ES-I3 (cell line): ENCODE results near the gene SMYD3.

Experiments
- H3K36me3 ChIP-seq: 2 replicates; pipeline ENCODE4 v1.6.1; 2013; ENCODE audit warnings: mild to moderate bottlenecking, low read length, control low read depth, moderate library complexity; ENCODE audit not compliant: insufficient read depth
- H3K4me1 ChIP-seq: 2 replicates; pipeline ENCODE4 v1.6.1; 2013; ENCODE audit warnings: mild to moderate bottlenecking, control low read depth, low read length; ENCODE audit not compliant: insufficient read depth
- H3K9ac ChIP-seq: 2 replicates; pipeline ENCODE4 v1.6.1; 2013; ENCODE audit warnings: low read depth, mild to moderate bottlenecking, low read length, moderate library complexity
- H3K9me3 ChIP-seq: 2 replicates; pipeline ENCODE4 v1.6.1; 2013; ENCODE audit warnings: mild to moderate bottlenecking, low read length, moderate library complexity; ENCODE audit not compliant: control insufficient read depth, insufficient read depth

Gene SMYD3

DNA sequence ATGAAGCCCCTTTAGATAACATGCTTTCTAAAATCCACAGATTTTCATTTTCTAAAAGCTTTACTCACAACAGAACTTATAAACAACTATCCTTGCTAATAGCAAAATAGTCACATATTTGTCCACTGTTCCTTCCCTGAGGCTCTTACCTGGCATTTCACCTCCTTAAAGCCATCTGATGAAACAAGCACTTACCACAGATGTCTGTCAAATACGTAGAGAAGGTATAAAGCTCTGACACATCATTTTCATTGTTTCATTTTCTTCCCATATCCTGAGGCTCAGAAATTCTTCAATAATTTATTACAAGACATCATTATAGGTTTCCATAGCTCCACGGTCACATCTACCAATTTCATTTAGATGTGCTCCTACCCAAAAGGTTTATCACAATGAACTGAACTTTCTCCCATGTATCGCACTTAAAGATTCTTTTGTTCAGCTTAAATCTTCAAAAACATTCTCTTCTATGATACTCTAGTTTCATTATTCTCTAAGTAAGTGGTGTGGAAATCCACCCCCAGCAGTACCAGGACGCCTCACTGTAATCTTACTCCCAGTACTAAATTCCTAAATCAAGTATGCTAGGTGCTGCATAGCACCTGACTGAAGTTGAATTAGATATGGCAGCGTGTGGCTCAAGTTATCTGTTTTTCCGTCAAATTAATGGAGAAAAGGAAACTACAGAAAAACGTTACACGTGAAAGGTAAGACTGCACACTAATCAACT lies 569.6 kb downstream of the SMYD3 start:
- H3K9ac ChIP-seq, result no peak overlapping the region
- H3K4me1 ChIP-seq, result peaks cover 19% of the 10 kb centered on the region
- no peaks in the 10 kb centered on the region for H3K36me3 ChIP-seq
- no peaks in the 10 kb centered on the region for H3K9me3 ChIP-seq

DNA sequence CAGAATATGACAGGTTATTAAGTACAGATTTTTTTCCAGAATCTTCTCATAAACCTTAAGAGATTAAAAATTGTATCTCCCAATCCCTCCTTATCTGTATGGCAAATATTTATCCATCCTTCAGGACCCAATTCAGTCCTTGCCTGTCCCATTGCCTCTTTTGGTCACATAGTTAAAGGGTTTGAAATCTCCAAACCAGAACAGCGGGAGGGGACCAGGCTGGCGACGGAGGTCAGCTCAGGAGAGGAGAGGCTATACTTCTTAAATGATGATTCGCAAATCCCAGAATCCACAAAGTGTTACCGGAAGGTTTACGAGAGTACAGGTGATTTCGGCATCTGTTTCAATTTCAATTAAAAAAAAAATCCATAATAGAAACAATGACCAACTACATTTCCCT lies 572.7 kb downstream of the SMYD3 start:
- Histone ChIP-seq H3K9me3 (no peaks in the 10 kb centered on the region), H3K36me3 (no peaks in the 10 kb centered on the region), H3K9ac (no peak overlapping the region), H3K4me1 (peaks cover 9% of the 10 kb centered on the region)

GRCh38 chr1:245933431-245934045 lies 573.5 kb downstream of the SMYD3 start:
- peaks cover 9% of the 10 kb centered on the region for H3K4me1 ChIP-seq
- no peak overlapping the region for H3K9ac ChIP-seq
- no peaks in the 10 kb centered on the region for H3K36me3 ChIP-seq
- H3K9me3 ChIP-seq, result no peaks in the 10 kb centered on the region

- Histone ChIP-seq H3K36me3 (no peaks in the 10 kb centered on the region), H3K4me1 (peaks cover 9% of the 10 kb centered on the region), H3K9ac (no peak overlapping the region), H3K9me3 (no peaks in the 10 kb centered on the region)
Observed at GRCh38 chr1:245932302-245932972, 574.6 kb downstream of the SMYD3 start.

GRCh38 chr1:245931450-245931849 lies 575.6 kb downstream of the SMYD3 start:
- peaks cover 9% of the 10 kb centered on the region for H3K4me1 ChIP-seq
- H3K36me3 ChIP-seq, result no peaks in the 10 kb centered on the region
- no peak overlapping the region for H3K9ac ChIP-seq
- H3K9me3 ChIP-seq, result no peaks in the 10 kb centered on the region

GRCh38 chr1:245929224-245929623 lies 577.9 kb downstream of the SMYD3 start:
- Histone ChIP-seq H3K4me1 (peaks cover under 1% of the 10 kb centered on the region; the same call in 1 of the 2 replicates), H3K9me3 (no peaks in the 10 kb centered on the region), H3K9ac (no peak overlapping the region), H3K36me3 (no peaks in the 10 kb centered on the region)

DNA sequence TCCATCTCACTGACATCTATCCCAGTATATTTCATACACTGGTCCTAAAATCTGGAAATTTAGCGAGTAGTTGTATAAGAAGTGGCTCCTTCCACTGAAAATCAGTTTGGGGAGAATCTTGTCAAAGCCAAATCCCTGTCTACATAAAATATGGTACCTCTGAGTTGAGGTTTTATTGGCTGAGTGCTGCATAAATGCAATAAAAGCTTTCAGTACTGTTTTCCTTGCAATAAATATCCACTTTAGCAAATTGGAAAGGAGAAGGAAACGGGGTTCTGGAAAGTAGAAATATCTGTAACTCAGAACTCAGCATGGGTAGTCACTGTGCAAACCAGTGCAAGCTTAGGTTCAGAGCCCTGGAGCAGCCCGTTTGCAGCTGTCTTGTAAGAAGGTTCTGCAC lies 580.2 kb downstream of the SMYD3 start:
- Histone ChIP-seq H3K4me1 (no peaks in the 10 kb centered on the region), H3K9ac (no peak overlapping the region), H3K36me3 (no peaks in the 10 kb centered on the region), H3K9me3 (no peaks in the 10 kb centered on the region)

GRCh38 chr1:245923215-245923614 lies 583.9 kb downstream of the SMYD3 start:
- Histone ChIP-seq H3K4me1 (no peaks in the 10 kb centered on the region), H3K9me3 (no peaks in the 10 kb centered on the region), H3K36me3 (no peaks in the 10 kb centered on the region), H3K9ac (no peak overlapping the region)

DNA sequence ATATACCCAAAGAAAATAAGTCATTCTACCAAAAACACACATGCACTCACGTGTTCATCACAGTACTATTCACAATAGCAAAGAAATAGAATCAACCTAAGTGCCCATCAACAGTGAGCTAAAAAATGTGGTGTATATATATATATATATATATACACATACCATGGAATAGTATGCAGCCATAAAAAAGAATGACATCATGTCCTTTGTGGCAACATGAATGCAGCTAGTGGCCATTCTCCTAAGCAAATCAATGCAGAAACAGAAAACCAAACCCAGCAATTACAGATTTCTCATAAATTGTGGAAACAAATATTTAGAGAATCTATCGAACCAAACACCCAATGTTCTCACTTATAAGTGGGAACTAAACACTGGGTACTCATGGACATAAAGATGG lies 585.7 kb downstream of the SMYD3 start:
- Histone ChIP-seq H3K9me3 (no peaks in the 10 kb centered on the region), H3K36me3 (no peaks in the 10 kb centered on the region)

DNA sequence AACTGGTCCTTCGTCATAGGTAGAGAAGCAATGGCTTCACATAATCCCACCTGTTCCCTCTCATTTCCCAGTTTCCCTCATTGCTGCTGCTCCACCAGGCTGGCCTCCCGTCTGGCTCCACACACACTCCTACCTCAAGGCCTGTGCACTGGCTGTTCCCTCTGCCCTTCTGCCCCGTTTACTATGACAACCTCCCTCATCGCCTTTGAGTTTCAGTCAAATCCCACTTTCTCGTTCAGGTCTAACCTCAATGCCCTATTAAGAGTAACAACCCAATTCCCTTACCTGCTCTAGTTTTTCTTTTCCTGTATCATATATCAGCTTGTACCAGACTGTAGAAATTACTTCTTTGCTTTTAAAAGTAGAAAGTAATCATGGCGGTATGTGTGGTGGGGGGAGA lies 589.7 kb downstream of the SMYD3 start:
- Histone ChIP-seq H3K36me3 (no peaks in the 10 kb centered on the region), H3K4me1 (no peaks in the 10 kb centered on the region), H3K9me3 (no peaks in the 10 kb centered on the region), H3K9ac (no peak overlapping the region)

More for the DNA sequence above, 585.7 kb downstream of the SMYD3 start:
- H3K4me1 ChIP-seq, result no peaks in the 10 kb centered on the region
- H3K9ac ChIP-seq, result no peak overlapping the region

GRCh38 chr1:245915841-245916240 lies 591.2 kb downstream of the SMYD3 start:
- Histone ChIP-seq H3K4me1 (no peaks in the 10 kb centered on the region), H3K36me3 (no peaks in the 10 kb centered on the region)

GRCh38 chr1:245915406-245915805 lies 591.7 kb downstream of the SMYD3 start:
- Histone ChIP-seq H3K9me3 (no peaks in the 10 kb centered on the region), H3K36me3 (no peaks in the 10 kb centered on the region), H3K4me1 (no peaks in the 10 kb centered on the region), H3K9ac (no peak overlapping the region)

More at GRCh38 chr1:245915841-245916240, 591.2 kb downstream of the SMYD3 start:
- Histone ChIP-seq H3K9me3 (no peaks in the 10 kb centered on the region), H3K9ac (no peak overlapping the region)

DNA sequence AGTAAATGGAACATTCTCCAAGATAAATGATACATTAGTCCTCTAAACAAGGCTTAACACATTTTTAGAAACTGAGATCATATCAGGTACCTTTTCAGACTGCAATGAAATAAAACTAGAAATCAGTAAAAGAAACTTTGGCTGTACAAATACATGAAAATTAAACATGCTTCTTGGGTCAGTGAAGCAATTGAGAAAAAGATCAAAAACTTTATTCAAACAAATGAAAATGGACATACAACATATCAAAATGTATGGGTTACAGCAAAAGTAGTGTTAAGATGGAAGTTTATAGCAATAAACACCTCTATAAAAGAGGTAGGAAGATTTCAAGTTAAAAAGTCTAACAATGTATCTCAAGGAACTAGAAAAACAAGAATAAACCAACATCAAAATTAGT lies 598.5 kb downstream of the SMYD3 start:
- Histone ChIP-seq H3K4me1 (no peaks in the 10 kb centered on the region), H3K36me3 (no peaks in the 10 kb centered on the region), H3K9me3 (0 out of 2 replicates have a peak, but pooled peaks cover under 1% of the 10 kb centered on the region), H3K9ac (no peak overlapping the region)

DNA sequence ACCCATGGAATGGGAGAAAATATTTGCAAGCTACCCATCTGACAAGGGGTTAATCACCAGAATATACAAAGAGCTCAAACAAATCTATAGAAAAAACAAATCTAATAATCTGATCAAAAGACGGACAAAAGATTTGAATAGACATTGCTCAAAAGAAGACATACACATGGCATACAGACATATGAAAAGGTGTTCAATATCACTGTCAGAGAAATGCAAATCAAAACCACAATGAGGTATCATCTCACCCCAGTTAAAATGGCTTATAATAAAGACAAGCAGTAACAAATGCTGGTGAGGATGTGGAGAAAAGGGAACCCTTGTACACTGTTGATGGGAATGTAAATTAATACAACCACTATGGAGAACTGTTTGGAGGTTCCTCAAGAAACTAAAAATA lies 600.9 kb downstream of the SMYD3 start:
- H3K9me3 ChIP-seq, result peaks cover 4% of the 10 kb centered on the region; the same call in 1 of the 2 replicates
- no peak overlapping the region for H3K9ac ChIP-seq
- no peaks in the 10 kb centered on the region for H3K36me3 ChIP-seq
- no peaks in the 10 kb centered on the region for H3K4me1 ChIP-seq

GRCh38 chr1:245903851-245904250 lies 603.2 kb downstream of the SMYD3 start:
- Histone ChIP-seq H3K4me1 (no peaks in the 10 kb centered on the region), H3K9ac (no peak overlapping the region), H3K36me3 (no peaks in the 10 kb centered on the region), H3K9me3 (peaks cover 4% of the 10 kb centered on the region; the same call in 1 of the 2 replicates)
